ENCODE data around the gene NTM. TPM values are rescaled to one million over a fixed set of nuclear protein-coding genes. Genes with fewer than 3 reads are reported as not detected.

The NTM gene
- total RNA-seq, 4 donors from 2014 or later: 3.6 to 11.8 (median 7.8) TPM

- no peak for ATAC-seq
- Histone ChIP-seq H3K27me3 (peaks cover 15% of the 10 kb centered on the region), H3K4me1 (no peaks in the 10 kb centered on the region), H3K36me3 (no peaks in the 10 kb centered on the region), H3K27ac (no peak overlapping the region), H3K4me3 (no peak overlapping the region), H3K9me3 (no peaks in the 10 kb centered on the region)
- 78 to 90% methylated on average over 8 of the region's 17 CpGs for WGBS, 2 donors (ENCODE audit: low coverage in 1 of 2)
- TF ChIP-seq EP300 (IDR thresholded peaks at IDR 0.05) (no peak), POLR2A (IDR thresholded peaks at IDR 0.05) (no peak), POLR2AphosphoS5 (IDR thresholded peaks at IDR 0.05) (no peak)
- TF ChIP-seq, protein P1, sequence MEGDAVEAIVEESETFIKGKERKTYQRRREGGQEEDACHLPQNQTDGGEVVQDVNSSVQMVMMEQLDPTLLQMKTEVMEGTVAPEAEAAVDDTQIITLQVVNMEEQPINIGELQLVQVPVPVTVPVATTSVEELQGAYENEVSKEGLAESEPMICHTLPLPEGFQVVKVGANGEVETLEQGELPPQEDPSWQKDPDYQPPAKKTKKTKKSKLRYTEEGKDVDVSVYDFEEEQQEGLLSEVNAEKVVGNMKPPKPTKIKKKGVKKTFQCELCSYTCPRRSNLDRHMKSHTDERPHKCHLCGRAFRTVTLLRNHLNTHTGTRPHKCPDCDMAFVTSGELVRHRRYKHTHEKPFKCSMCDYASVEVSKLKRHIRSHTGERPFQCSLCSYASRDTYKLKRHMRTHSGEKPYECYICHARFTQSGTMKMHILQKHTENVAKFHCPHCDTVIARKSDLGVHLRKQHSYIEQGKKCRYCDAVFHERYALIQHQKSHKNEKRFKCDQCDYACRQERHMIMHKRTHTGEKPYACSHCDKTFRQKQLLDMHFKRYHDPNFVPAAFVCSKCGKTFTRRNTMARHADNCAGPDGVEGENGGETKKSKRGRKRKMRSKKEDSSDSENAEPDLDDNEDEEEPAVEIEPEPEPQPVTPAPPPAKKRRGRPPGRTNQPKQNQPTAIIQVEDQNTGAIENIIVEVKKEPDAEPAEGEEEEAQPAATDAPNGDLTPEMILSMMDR (IDR thresholded peaks at IDR 0.05): no peak
Measured at GRCh38 chr11:131449036-131450019, 78.9 kb downstream of the NTM start.

GRCh38 chr11:131454490-131454889 lies 84.1 kb downstream of the NTM start:
- H3K9me3 ChIP-seq: no peaks in the 10 kb centered on the region
- H3K27me3 ChIP-seq: peaks cover 15% of the 10 kb centered on the region
- WGBS, 2 donors (ENCODE audit: low coverage in 1 of 2): 23 to 43% methylated on average over 1 to 3 of the region's 5 CpGs
- H3K36me3 ChIP-seq: no peaks in the 10 kb centered on the region
- H3K4me1 ChIP-seq: no peaks in the 10 kb centered on the region
- no peak overlapping the region for H3K27ac ChIP-seq
- no peak for ATAC-seq
- TF ChIP-seq, protein P1 (IDR thresholded peaks at IDR 0.05): no peak
- TF ChIP-seq EP300 (IDR thresholded peaks at IDR 0.05): no peak
- no peak for TF ChIP-seq POLR2AphosphoS5 (IDR thresholded peaks at IDR 0.05)
- no peak for TF ChIP-seq POLR2A (IDR thresholded peaks at IDR 0.05)
- H3K4me3 ChIP-seq: no peak overlapping the region

GRCh38 chr11:131454989-131455388 lies 84.6 kb downstream of the NTM start:
- Histone ChIP-seq H3K4me3 (no peak overlapping the region), H3K4me1 (no peaks in the 10 kb centered on the region), H3K27me3 (peaks cover 15% of the 10 kb centered on the region), H3K27ac (no peak overlapping the region), H3K36me3 (no peaks in the 10 kb centered on the region), H3K9me3 (no peaks in the 10 kb centered on the region)
- TF ChIP-seq POLR2AphosphoS5 (IDR thresholded peaks at IDR 0.05) (no peak), EP300 (IDR thresholded peaks at IDR 0.05) (no peak), POLR2A (IDR thresholded peaks at IDR 0.05) (no peak)
- TF ChIP-seq, protein P1 (IDR thresholded peaks at IDR 0.05): no peak
- no peak for ATAC-seq
- WGBS, 2 donors (ENCODE audit: low coverage in 1 of 2): 73 to 77% methylated on average over 7 to 8 of the region's 9 CpGs

- Histone ChIP-seq H3K36me3 (no peaks in the 10 kb centered on the region), H3K27ac (no peak overlapping the region), H3K27me3 (peaks cover 15% of the 10 kb centered on the region), H3K4me3 (no peak overlapping the region), H3K9me3 (no peaks in the 10 kb centered on the region), H3K4me1 (no peaks in the 10 kb centered on the region)
- WGBS, 2 donors (ENCODE audit: low coverage in 1 of 2): 63 to 84% methylated on average over 6 to 8 of the region's 9 CpGs
- no peak for ATAC-seq
- TF ChIP-seq POLR2AphosphoS5 (IDR thresholded peaks at IDR 0.05) (no peak), EP300 (IDR thresholded peaks at IDR 0.05) (no peak), POLR2A (IDR thresholded peaks at IDR 0.05) (no peak)
- TF ChIP-seq, protein P1 (IDR thresholded peaks at IDR 0.05): no peak
Measured at GRCh38 chr11:131455843-131456704, 85.7 kb downstream of the NTM start.
